K562 (cell line): Measurements from ENCODE around the gene NRN1. TPM values are rescaled to one million over a fixed set of nuclear protein-coding genes. Genes with fewer than 3 reads are reported as not detected.
A peak's percentile ranks its signal among the peaks of the same experiment; 100 is the strongest.

Source experiments
- ATAC-seq: fragments of 200-7000 bp; cut with Tn5 transposase; 3 replicates; pipeline ENCODE4 v1.9.1; 2020; ENCODE audit warnings: moderate library complexity
- Bru-seq: library from RNA; stranded (reverse); fragments of 400-500 nt; gene quantifications from one replicate; lab custom pipeline; 2021; lab: Mats Ljungman, UMichigan
- BruChase-seq, 2 experiments: library from RNA; stranded (reverse); fragments of 400-500 nt; gene quantifications; one replicate each; lab custom pipeline; 2021; lab: Mats Ljungman, UMichigan
- BruUV-seq: library from RNA; stranded (reverse); fragments of 400-500 nt; replicated peaks from 2 replicates; lab custom pipeline; 2021; lab: Mats Ljungman, UMichigan
- CTCF ChIA-PET: fragments of 300-600 bp; formaldehyde crosslinking; extraction: SDS; loops from one replicate; lab custom pipeline; 2021; ENCODE audit warnings: low intra/inter-chr PET ratio; lab: Yijun Ruan, JAX
- POLR2A ChIA-PET: fragments of 300-600, 350-650 bp; sonication (Branson Sonifier 250); formaldehyde crosslinking; extraction: SDS; loops from one replicate; lab custom pipeline; 2021; ENCODE audit warnings: antibody characterized with exemption, inconsistent platforms; lab: Yijun Ruan, JAX
- DNase-seq, 4 experiments: peaks; one replicate each; pipeline versions ENCODE4 v3.0.0 to v3.0.0-alpha.2; 2011 to 2018; ENCODE audit warnings: low spot score in 3 of 4, mixed read lengths in 3 of 4; ENCODE audit errors: extremely low read depth in 1 of 4
- FAIRE-seq: peaks from 2 replicates; lab custom pipeline; 2011; peaks lifted over from hg19 to GRCh38; lab: Jason Lieb, UNC
- H2AFZ ChIP-seq: 2 replicates; pipeline ENCODE4 v1.6.0; 2011; ENCODE audit warnings: low read depth, low read length, control low read depth, inconsistent platforms
- H3K27ac ChIP-seq: fragments of 200-600 bp; 3 replicates; pipeline ENCODE4 v1.8.0; 2011; ENCODE audit warnings: low read depth, mild to moderate bottlenecking, control low read depth, inconsistent platforms, low read length, moderate library complexity, mixed read lengths; ENCODE audit errors: extremely low read depth
- H3K27me3 ChIP-seq, 2 experiments: fragments of 300-600 bp in 1 of 2; 2 replicates in 1 of 2; 3 replicates in 1 of 2; pipeline versions ENCODE4 v1.6.0 to v1.8.0; 2011; ENCODE audit warnings: inconsistent platforms in 2 of 2, low read length in 2 of 2, mild to moderate bottlenecking in 1 of 2, mixed read lengths in 1 of 2, moderate library complexity in 1 of 2; ENCODE audit not compliant: control insufficient read depth in 2 of 2, insufficient read depth in 2 of 2
- H3K36me3 ChIP-seq: fragments of 300-600 bp; 3 replicates; pipeline ENCODE4 v1.8.0; 2011; ENCODE audit warnings: mild to moderate bottlenecking, low read length, inconsistent platforms; ENCODE audit not compliant: control insufficient read depth, insufficient read depth
- H3K4me1 ChIP-seq, 2 experiments: fragments of 200-600 bp in 1 of 2; replicated peaks in 1 of 2; 2 replicates in 1 of 2; 3 replicates in 1 of 2; pipeline versions ENCODE4 v1.5.1 to v1.8.0; 2011; ENCODE audit warnings: inconsistent platforms in 2 of 2, low read length in 2 of 2, mild to moderate bottlenecking in 1 of 2, mixed read lengths in 1 of 2, moderate library complexity in 1 of 2; ENCODE audit not compliant: control insufficient read depth in 2 of 2, insufficient read depth in 2 of 2
- H3K4me2 ChIP-seq: 2 replicates; pipeline ENCODE4 v1.6.1; 2011; ENCODE audit warnings: low read length, control low read depth, inconsistent platforms, mixed read lengths; ENCODE audit not compliant: insufficient read depth
- H3K4me3 ChIP-seq: fragments of 200-600 bp; sonication (generic), shearing (Covaris generic); 2 replicates; pipeline ENCODE4 v1.5.1; 2016; ENCODE audit warnings: control low read depth, inconsistent platforms
- H3K79me2 ChIP-seq: fragments of 200-600 bp; 3 replicates; pipeline ENCODE4 v1.8.0; 2011; ENCODE audit warnings: low read length, inconsistent platforms; ENCODE audit not compliant: control insufficient read depth, insufficient read depth
- H3K9ac ChIP-seq, 2 experiments: 2 replicates each; pipeline versions ENCODE4 v1.6.0 to v1.6.1; 2011; ENCODE audit warnings: low read depth in 2 of 2, low read length in 2 of 2, control low read depth in 1 of 2, inconsistent platforms in 1 of 2, mild to moderate bottlenecking in 1 of 2, mixed read lengths in 1 of 2; ENCODE audit not compliant: insufficient read depth in 1 of 2
- H3K9me1 ChIP-seq: one replicate; pipeline ENCODE4 v1.6.0; 2011; ENCODE audit warnings: inconsistent platforms, mild to moderate bottlenecking, low read length, moderate library complexity; ENCODE audit not compliant: control insufficient read depth, insufficient read depth
- H3K9me3 ChIP-seq: replicated peaks from 2 replicates; pipeline ENCODE4 v1.5.1; 2011; ENCODE audit warnings: low read depth, low read length, inconsistent platforms; ENCODE audit not compliant: control insufficient read depth, insufficient read depth
- H4K20me1 ChIP-seq: replicated peaks from 2 replicates; pipeline ENCODE4 v1.6.1; 2011; ENCODE audit warnings: low read length, inconsistent platforms, mixed read lengths; ENCODE audit not compliant: control insufficient read depth, insufficient read depth
- PRDM10 ChIP-seq: fragments of 450-650 bp; IDR thresholded peaks from 2 replicates; pipeline ENCODE4 v1.6.1; 2018; ENCODE audit not compliant: partially characterized antibody
- ZKSCAN8 ChIP-seq: fragments of 200-800 bp; sonication (Bioruptor generic); IDR thresholded peaks from 2 replicates; pipeline ENCODE4 v1.6.1; 2016; ENCODE audit warnings: missing genetic modification characterization, missing compliant biosample characterization
- WGBS: fragments of 100-300 bp; shearing (Covaris generic); methylation state at CpG from one replicate; pipeline ENCODE4 v1.1.6; 2016; ENCODE audit warnings: low coverage, mixed read lengths; ENCODE audit not compliant: insufficient coverage; ENCODE audit errors: missing lambda C conversion rate; 5-methylcytosine and 5-hydroxymethylcytosine counted together
- in situ Hi-C: fragments of 300-500 bp; cut with MboI; formaldehyde crosslinking; loops from 4 replicates; pipeline ENCODE4 v1.15.0; 2018; ENCODE audit warnings: inconsistent platforms, mixed read lengths
- intact Hi-C: fragments of 100-400 bp; cut with micrococcal nuclease; formaldehyde crosslinking; loops from 2 replicates; pipeline ENCODE4 v1.14.2; 2022
- long read RNA-seq, 3 experiments: library from polyadenylated mRNA in 2 of 3; library from RNA in 1 of 3; unstranded in 2 of 3; stranded (forward) in 1 of 3; transcript quantifications; one replicate each; pipeline ENCODE4 v2.0.0, GENCODE V29; 2019 to 2022
- polyA minus RNA-seq, 3 experiments: library from RNA; depleted of rRNA, polyadenylated mRNA; stranded (reverse); fragments of >200 nt; gene quantifications; 2 replicates each; pipeline ENCODE4 v1.2.3, GENCODE V29; 2011
- polyA plus RNA-seq, 8 experiments: library from polyadenylated mRNA; depleted of rRNA in 4 of 8; stranded (reverse) in 5 of 8; unstranded in 3 of 8; fragments of >200 nt; fragmentation: Nextera tagmentation in 2 of 8; fragmentation: Illumina TruSeq in 1 of 8; extraction: Ambion mirVana in 2 of 8; extraction: Trizol in 1 of 8; gene quantifications; 2 replicates each; pipeline versions ENCODE4 v1.2.1 to v1.2.3, GENCODE V29; 2011 to 2014; ENCODE audit warnings: inconsistent platforms in 1 of 8, missing spikeins in 1 of 8
- total RNA-seq, 7 experiments: library from RNA; depleted of rRNA in 6 of 7; stranded (reverse); fragments of >200 nt in 6 of 7; fragmentation: Illumina TruSeq in 2 of 7; extraction: Trizol in 2 of 7; gene quantifications; 2 replicates each; pipeline versions ENCODE4 v1.2.1 to v1.2.3, GENCODE V29; 2011 to 2021; ENCODE audit warnings: low replicate concordance in 1 of 7

NRN1 gene
- not detected in 2 replicates for total RNA-seq (2011; cell fraction: chromatin; rRNA removed; ENCODE audit: low replicate concordance)
- total RNA-seq (2011; cell fraction: nucleolus; rRNA removed) = not detected in 2 replicates
- not detected in 2 replicates for total RNA-seq (2011; cell fraction: nucleoplasm; rRNA removed)
- total RNA-seq (2014; rRNA removed) (not detected in 2 replicates), total RNA-seq (2014; rRNA removed; fragmentation: Illumina TruSeq; extraction: Trizol) (not detected in 2 replicates), total RNA-seq (2015; rRNA removed; fragmentation: Illumina TruSeq; extraction: Trizol) (not detected in 2 replicates), total RNA-seq (2021) (not detected in 2 replicates), polyA plus RNA-seq (2011; rRNA removed) (not detected in 2 replicates), polyA plus RNA-seq (2014; fragmentation: Illumina TruSeq; extraction: Trizol) (not detected in 2 replicates), polyA plus RNA-seq (2014; fragmentation: Nextera tagmentation; extraction: Ambion mirVana) (not detected), polyA plus RNA-seq (2014; rRNA removed) (not detected in 2 replicates), polyA minus RNA-seq (2011; rRNA and poly(A)+ RNA removed) (not detected in 2 replicates), Bru-seq, nascent RNA (percentile 13 among the genes with signal in this experiment), BruChase-seq, experiment 1, labeled RNA remaining after a 2-hour chase (percentile 9 among the genes with signal in this experiment), BruChase-seq, experiment 2, labeled RNA remaining after a 6-hour chase (percentile 9 among the genes with signal in this experiment)
- not detected in 2 replicates for polyA plus RNA-seq (2011; cell fraction: cytosol; rRNA removed)
- not detected in 2 replicates for polyA plus RNA-seq (2011; cell fraction: nucleus; rRNA removed)
- 0.07 TPM in 1 of 2 replicates, not detected in the other for polyA plus RNA-seq (2012)
- not detected in 2 replicates for polyA minus RNA-seq (2011; cell fraction: cytosol; rRNA and poly(A)+ RNA removed)
- polyA minus RNA-seq (2011; cell fraction: nucleus; rRNA and poly(A)+ RNA removed) = not detected in 2 replicates
- long read RNA-seq, experiment 1 = 0 reads
- long read RNA-seq, experiment 2, partial matches to known transcripts = 0 of 1 reads
- long read RNA-seq, experiment 2, other reads (novel, unspliced or antisense) = 0 of 1 reads
- long read RNA-seq, experiment 3 = 0 reads

- Histone ChIP-seq H3K4me1 (peaks cover 0 to 31% of the 10 kb centered on the region in 2 experiments; a peak in 2 of 5 replicates), H3K9ac (no peak within 1 kb of the TSS), H3K9me3 (no peaks in the 10 kb centered on the region), H3K27ac (no peak within 1 kb of the TSS), H4K20me1 (peaks cover 4% of the 10 kb centered on the region; the same call in 1 of the 2 replicates), H3K36me3 (no peaks in the 10 kb centered on the region), H3K4me2 (no peak within 1 kb of the TSS), H3K79me2 (no peaks in the 10 kb centered on the region), H3K27me3 (peaks cover 44 to 54% of the 10 kb centered on the region in 2 experiments), H2AFZ (no peak within 1 kb of the TSS), H3K4me3 (no peak within 1 kb of the TSS), H3K9me1 (no peaks in the 10 kb centered on the region)
- no peak for FAIRE-seq
- ChIA-PET CTCF (no interaction called here), POLR2A (interaction anchor here (0.8 kb wide), 1 partner anchor 143 kb away, joined by 3 read pairs; no protein-coding TSS in a partner anchor)
- intact Hi-C loops (no loop called here), in situ Hi-C loops (no loop called here)
- 14% methylated on average over 43 of the region's 51 CpGs for WGBS
- no peak for DNase-seq
- TF ChIP-seq ZKSCAN8 (CRISPR knock-in tag) (no peak), PRDM10 (peak; percentile 37)
- BruUV-seq = no TSS peak
- ATAC-seq = no peak
Observed at GRCh38 chr6:6006428-6007365, at the start of gene NRN1. Gene NRN1 (minus strand): TSS chr6:6006925. CDS start chr6:6006749, 176 bp downstream.
